GM19043 (cell line): Measurements from ENCODE around the gene RXFP1.

Source experiments
- ATAC-seq: cut with Tn5 transposase; IDR thresholded peaks from one replicate; pipeline ENCODE4 v1.9.1; 2021; ENCODE audit warnings: low read depth; ENCODE audit not compliant: unreplicated experiment

RXFP1 gene

DNA sequence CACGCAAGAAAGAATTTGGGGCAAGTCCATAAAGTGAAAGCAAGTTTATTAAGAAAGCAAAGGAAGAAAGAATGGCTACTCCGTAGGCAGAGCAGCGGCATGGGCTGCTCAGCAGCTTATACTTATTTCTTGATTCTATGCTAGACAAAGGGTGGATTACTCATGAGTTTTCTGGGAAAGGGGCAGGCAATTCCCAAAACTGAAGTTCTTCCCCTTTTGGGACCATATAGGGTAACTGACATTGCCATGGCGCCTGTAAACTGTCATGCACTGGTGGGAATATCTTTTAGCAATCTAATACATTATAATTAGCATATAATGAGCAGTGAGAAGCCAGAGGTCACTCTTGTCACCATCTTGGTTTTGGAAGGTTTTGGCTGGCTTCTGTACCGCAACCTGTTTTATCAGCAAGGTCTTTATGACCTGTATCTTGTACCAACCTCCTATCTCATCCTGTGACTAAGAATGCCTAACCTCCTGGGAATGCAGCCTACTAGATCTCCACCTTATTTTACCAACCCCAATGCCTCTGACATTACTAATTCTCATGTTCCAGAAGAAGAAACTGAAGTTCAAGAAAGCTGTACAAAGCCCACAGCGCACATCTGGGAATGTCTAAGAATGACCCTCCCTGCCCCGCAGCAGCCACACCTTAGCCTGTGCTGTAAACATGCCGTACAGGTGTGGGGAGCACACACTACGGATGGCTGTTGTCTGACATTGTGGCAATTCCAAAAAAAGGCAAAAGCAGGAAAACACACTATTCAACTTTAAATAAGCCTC, 18.6 kb downstream of the RXFP1 start:
- ATAC-seq: no peak

DNA sequence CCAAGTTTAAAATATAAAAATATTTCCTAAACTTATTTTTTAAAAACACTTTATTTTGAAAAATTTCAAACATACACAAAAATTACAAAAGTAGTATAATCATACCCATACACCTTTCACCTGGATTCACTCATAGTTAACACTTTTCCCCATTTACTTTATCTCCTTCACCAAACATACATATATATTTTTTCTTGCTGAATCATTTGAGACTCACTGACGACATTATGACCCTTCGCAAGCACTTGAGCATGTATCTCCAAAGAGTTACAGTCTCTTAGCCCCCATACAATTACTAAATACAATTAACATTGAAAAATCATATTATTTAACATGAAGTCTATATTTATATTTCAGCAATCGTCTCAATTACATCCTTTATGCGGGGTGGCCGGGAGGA, 19.8 kb downstream of the RXFP1 start:
- ATAC-seq: no peak

DNA sequence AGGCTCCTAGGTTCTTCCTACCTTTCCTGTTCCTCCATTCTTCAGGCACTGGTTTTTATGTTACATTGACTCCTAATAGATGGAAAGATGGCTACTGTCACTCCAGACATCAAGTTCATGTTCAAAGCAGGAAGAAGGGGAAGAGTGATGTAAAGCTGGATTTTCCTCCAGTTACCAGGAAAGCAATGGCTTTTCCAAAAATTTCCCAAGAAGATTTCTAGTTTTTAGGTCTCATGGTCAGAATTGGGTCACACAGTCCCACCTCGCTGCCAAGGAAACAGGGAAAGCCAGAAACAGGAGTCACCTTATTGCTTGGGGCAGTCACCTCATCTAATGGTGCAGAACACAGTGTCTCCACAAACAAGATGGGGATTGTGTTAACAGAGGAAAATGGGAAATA, 21.5 kb downstream of the RXFP1 start:
- no peak for ATAC-seq

GRCh38 chr4:158544141-158544540, 22.5 kb downstream of the RXFP1 start:
- ATAC-seq: no peak

DNA sequence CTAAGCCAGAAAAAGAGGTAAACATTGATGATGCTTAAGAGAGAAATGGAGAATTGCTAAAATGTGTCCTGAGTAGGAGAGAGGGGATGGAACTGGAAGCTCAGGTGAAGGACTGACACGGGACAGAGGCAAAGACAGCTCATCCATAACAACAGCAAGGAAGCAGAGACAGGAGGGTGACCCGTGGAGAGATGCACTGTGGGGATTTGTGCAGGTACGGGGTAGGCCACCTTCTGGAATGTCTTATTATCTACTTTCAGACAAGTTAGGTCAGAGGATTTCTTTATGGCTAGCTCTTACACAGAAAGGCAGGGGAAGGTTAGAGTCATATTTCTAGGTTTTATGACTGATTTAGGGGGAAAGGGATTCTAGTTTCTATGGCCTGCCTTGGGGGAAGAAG, 31.7 kb downstream of the RXFP1 start:
- no peak for ATAC-seq

- no peak for ATAC-seq
Observed at GRCh38 chr4:158560284-158560683, 38.6 kb downstream of the RXFP1 start.

- no peak for ATAC-seq
Observed at GRCh38 chr4:158566860-158567259, 45.2 kb downstream of the RXFP1 start.

DNA sequence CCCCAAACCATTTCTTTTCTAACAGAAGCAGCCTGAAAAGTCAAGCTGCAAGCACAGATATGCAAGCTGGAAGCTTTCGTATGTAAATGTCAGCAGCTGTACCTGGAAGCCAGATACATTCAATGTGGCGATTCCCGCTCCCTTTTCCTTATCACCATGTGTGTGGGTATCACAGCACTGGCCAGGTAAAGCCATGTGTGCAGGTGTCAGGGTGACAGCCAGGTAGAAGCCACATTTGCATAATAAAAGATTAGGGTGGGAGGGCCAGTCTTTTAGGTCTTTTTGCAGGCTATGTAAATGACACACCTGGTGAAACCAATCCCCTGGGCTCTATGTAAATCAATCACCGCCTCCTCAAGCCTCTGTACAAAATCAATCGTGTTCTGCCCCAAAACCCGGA, 50.1 kb downstream of the RXFP1 start:
- ATAC-seq: no peak

DNA sequence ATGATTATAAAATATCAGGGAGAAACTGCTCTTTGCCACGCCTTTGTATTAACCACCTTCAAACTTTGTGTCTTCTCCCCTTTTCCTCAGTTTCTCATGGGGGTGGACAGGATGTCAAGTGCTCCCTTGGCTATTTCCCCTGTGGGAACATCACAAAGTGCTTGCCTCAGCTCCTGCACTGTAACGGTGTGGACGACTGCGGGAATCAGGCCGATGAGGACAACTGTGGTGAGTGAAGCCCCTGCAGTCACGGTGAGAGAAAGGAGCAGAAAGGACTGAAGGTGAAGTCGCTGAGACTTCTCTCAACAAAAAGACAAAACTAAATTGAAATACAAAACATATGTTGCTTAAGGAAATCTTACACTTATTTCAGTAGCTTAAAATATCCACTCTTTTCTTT, 50.9 kb downstream of the RXFP1 start:
- ATAC-seq: no peak

DNA sequence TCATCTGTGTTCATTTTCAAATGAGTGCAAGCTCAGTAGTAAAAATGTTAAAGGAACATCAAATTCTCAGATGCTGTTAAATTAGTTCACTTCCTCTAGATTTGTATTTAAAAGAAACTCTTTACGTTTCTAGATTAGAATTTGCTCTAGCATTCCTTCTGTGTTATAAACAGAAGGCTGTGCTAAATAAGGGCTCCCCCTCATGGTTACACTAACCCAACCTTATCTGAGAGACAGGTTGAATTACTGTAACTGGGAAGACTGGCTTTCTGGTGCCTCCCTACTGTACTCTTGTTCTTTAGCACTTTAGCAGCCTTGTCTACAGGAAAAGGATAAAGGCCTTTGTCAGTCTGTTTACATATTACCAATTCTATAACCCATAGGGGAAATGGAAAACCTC, 56.8 kb downstream of the RXFP1 start:
- no peak for ATAC-seq

DNA sequence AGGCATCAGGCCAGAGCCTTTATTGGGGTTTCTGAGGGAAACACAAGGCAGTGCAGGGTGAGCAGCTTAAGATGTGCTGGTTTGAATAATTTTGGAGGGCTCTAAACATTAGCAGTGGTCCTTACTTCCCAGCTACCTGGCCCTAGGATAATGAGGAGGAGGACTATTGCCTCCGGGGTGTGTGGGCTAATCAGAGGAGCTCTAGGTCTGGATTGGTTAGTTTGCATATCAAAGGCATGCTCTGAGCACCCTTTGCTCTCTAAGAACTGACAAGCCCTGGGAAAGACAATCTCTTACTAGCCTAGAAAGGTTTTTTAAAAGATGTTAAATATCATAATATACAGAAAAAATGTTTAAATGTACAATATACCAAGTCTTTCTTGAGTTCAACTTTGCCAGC, 58.4 kb downstream of the RXFP1 start:
- no peak for ATAC-seq

DNA sequence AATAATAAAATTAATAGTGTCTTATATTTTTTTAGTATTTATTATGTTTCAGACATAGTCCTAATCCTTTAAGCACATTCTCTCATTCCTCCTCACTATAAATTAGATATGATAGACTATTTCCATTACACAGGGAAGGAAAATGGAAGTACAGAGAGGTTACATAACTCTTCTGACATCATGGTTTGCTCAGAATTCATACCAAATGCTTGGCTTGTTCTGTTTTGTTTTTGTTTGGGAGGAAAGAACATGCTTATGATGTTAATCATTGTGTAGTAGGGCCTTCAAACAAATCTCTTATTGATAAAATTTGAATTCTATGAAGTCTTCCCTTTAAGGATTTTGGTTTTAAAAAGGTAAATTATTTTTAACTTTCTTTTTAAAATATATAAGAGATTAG, 59.5 kb downstream of the RXFP1 start:
- no peak for ATAC-seq

DNA sequence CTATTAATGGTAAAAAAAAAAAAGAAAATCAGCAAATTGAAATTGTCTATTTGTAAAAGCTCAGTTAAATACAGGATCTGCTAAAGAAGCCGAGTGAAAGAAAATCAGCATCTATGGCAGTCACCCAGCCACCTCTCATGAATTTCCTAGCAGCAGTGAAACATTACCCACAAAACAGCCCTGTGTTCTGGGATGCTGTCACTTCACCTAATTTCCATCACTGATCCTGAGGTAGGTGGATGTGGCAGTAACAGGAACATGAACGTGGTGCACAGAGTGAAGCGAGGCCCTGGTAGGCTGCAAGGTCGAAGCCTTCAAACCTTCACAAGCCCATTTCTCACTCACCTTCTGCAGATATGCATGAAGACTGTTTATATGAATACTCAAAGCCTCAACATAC, 65.2 kb downstream of the RXFP1 start:
- ATAC-seq: no peak

- ATAC-seq: no peak
Observed at GRCh38 chr4:158588285-158588684, 66.6 kb downstream of the RXFP1 start.

- ATAC-seq: no peak
Observed at GRCh38 chr4:158588777-158589176, 67.1 kb downstream of the RXFP1 start.

DNA sequence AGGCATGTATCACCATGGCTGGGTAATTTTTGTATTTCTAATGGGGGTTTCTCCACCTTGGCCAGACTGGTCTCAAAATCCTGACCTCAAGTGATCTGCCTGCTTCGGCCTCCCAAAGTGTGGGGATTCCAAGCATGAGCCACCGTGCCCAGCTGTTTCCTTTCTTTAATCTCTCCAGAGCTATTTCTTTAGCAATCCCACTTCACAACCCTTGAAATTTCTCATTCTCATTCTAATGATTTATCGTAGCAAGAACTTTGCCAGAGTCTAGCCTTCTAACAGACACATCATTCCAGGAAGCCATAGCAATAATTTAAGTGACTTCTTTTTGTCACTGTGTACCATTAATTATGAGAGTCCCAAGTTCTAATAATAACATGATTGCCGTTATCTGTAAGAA, 68.6 kb downstream of the RXFP1 start:
- no peak for ATAC-seq

DNA sequence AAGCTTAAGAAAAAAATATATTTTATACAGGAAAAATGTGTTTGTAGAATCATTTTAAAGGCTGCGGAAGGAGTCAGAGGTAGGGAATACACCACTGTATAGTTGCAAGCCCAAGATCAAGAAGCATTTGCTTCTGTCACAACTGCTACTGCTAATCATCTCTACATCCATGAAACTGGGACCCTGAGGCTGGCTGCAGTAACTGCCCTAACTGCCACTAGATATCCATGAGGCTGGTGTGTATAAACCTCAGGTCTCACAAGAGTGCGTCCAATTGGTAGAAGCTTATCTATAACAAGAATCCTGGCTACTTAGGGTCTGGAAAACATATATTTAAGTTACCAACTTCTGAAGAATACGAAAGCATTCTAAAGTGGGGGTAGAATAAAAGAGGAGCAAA, 69.1 kb downstream of the RXFP1 start:
- ATAC-seq: no peak

DNA sequence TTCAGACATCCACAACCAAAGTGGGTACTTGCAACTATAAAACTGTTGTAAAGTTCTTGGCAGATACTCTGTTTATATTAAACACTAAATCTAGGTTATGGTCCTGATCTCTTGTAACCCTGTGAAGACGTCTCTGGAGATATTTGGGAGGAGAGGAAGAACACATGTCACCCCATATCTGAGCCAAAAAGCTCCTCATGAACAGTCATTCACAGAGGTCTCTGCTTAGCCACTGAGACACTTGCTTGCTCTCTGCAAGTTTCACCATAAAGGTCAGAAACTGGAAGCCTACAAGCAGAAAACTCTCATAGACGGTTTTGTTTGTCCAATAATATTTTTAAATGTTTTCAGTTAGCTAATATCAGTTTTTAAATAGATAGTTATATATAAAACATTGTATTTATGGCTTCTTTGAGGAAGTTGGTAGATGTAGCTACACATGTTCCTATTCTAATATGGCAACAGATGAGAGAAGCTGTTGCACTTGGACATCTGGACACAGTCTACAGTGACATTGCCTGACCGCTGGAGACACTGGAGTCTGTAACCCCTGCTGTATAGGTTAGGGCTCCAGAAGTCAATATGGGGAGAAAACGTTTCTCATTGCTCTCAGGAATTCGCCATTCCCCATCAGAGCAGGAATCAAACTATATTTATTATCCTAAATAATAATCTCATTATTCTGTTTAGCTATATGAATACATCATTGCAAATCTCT, 76.4 kb downstream of the RXFP1 start:
- ATAC-seq: no peak

DNA sequence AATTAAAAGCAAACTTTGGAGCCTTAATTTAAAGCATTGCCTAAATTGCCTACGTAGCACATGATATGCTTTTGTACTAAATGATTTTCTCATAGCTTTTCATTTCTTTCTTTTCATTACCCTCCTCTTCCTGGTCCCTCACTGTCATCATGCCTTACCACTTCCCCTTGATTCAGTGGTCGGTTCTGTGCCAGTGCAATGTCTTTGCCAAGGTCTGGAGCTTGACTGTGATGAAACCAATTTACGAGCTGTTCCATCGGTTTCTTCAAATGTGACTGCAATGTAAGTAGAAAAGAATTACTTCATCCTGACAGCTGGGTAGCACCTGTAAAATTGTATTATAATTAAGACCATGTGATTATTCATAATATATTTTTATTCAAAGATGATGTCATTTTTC, 77.5 kb downstream of the RXFP1 start:
- no peak for ATAC-seq

- ATAC-seq: no peak
Observed at GRCh38 chr4:158599765-158600498, 78.2 kb downstream of the RXFP1 start.

GRCh38 chr4:158604369-158604768, 82.7 kb downstream of the RXFP1 start:
- no peak for ATAC-seq

DNA sequence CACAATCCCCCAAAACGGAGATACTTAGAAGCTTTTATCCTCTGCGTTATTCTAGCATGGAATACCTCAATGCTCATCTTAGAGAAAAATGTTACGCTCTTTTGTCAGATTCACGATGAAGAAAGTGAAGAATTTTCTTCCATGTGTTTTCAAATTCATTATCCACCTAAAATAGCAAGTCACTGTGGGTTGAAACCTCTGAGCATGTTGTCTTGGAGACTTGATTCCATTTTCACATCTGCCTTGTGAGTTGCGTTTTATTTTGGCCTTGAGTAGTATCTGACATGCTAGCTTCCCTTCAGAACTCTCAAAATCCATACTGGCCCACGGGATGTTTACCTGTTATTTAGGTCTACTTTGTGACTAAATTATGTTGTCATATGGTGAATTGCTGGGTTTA, 83.7 kb downstream of the RXFP1 start:
- ATAC-seq: no peak
